Stimulated activated CD4-positive, alpha-beta T cell treated with anti-CD3 and anti-CD28 coated beads, TNF-alpha, amount 100 ng/mL, for 48 hours (primary cell): Measurements from ENCODE around the gene ABHD3.
"Not testable (repeated sequence)": the region's sequence is repeated elsewhere in the genome, so short reads cannot be mapped to it uniquely, and the experiment has no call there.

Experiments used
- DNase-seq, 3 donors: peaks; one replicate each; pipeline ENCODE4 v3.0.0-alpha.2; 2020; ENCODE audit warnings: low read depth in 3 of 3

ABHD3 gene

GRCh38 chr18:21650311-21650710, 54.3 kb downstream of the ABHD3 start:
- DNase-seq = no peak

GRCh38 chr18:21640375-21640774, 64.2 kb downstream of the ABHD3 start:
- not testable (repeated sequence) for DNase-seq

GRCh38 chr18:21638822-21639221, 65.8 kb downstream of the ABHD3 start:
- no peak for DNase-seq

GRCh38 chr18:21636769-21637168, 67.8 kb downstream of the ABHD3 start:
- no peak for DNase-seq

- DNase-seq = no peak
Observed at GRCh38 chr18:21634588-21635199, 69.9 kb downstream of the ABHD3 start.

- no peak for DNase-seq
Observed at GRCh38 chr18:21632393-21632792, 72.2 kb downstream of the ABHD3 start.

- DNase-seq = no peak
Observed at GRCh38 chr18:21629089-21629832, 75.3 kb downstream of the ABHD3 start.

GRCh38 chr18:21621640-21622039, 82.9 kb downstream of the ABHD3 start:
- not testable (repeated sequence) for DNase-seq

- peak; percentile 80 to 85 (median 85) for DNase-seq
Observed at GRCh38 chr18:21612125-21613039, 92.2 kb downstream of the ABHD3 start, which contains the start of gene SNRPD1. Gene SNRPD1 (plus strand): TSS chr18:21612314. CDS start chr18:21612430, 116 bp downstream.

GRCh38 chr18:21611401-21612124, 93.0 kb downstream of the ABHD3 start:
- DNase-seq = not testable (repeated sequence)

GRCh38 chr18:21605213-21605612, 99.4 kb downstream of the ABHD3 start:
- no peak for DNase-seq

GRCh38 chr18:21604671-21605070, 99.9 kb downstream of the ABHD3 start:
- no peak for DNase-seq

- DNase-seq = no peak
Observed at GRCh38 chr18:21602299-21602587, 102.3 kb downstream of the ABHD3 start.
